C4-2B (cell line): Measurements from ENCODE around the gene CRIP2.

Experiments
- ZFX ChIP-seq: fragments of 450-650 bp; IDR thresholded peaks from 2 replicates; pipeline ENCODE4 v1.6.1; 2017
- TF ChIP-seq, protein P1 (sequence below): fragments of 450-650 bp; conservative IDR thresholded peaks from 2 replicates; pipeline ENCODE4 v1.5.1; 2017; ENCODE audit warnings: mild to moderate bottlenecking

DNA sequence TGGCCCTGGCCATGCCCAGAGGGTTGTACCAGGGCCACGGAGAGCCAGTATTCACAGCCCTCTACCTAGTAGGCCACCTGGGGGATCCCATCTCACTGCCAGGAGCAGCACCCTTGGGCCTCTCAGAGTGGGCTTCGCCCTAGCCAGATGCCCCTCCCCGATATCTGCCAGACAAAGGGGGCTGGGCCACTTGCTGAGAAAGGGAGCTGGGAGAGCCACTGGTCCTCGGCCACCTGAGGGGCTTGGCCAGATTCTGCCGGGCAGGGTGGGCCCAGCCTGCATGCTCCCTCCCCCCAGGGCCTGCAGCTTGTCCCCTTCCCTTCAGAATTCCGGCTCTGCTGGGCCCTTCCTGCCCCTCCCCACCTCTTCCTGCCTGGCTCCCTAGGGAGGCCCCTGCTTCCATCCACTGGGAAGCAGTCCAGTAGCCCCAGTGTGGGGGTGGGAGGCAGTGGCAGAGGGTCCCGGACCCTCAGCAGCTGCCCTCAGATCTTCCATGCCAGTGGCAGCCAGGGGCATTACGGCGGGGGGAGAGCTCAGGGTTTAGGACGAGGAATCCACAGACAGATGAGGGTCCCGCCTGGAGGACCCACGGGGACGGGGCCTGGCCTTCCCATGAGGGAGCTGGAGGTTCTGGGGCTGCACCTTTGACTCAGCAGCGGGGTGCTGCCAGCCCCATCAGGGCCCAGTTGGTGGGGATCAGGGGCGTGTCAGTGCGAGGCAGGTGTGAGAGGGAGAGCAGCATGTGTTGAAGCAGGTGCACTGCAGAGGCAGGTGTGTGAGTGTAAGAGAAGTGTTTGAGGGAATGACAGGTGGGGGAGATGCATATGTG, 2.4 kb downstream of the CRIP2 start:
- TF ChIP-seq, protein P1, sequence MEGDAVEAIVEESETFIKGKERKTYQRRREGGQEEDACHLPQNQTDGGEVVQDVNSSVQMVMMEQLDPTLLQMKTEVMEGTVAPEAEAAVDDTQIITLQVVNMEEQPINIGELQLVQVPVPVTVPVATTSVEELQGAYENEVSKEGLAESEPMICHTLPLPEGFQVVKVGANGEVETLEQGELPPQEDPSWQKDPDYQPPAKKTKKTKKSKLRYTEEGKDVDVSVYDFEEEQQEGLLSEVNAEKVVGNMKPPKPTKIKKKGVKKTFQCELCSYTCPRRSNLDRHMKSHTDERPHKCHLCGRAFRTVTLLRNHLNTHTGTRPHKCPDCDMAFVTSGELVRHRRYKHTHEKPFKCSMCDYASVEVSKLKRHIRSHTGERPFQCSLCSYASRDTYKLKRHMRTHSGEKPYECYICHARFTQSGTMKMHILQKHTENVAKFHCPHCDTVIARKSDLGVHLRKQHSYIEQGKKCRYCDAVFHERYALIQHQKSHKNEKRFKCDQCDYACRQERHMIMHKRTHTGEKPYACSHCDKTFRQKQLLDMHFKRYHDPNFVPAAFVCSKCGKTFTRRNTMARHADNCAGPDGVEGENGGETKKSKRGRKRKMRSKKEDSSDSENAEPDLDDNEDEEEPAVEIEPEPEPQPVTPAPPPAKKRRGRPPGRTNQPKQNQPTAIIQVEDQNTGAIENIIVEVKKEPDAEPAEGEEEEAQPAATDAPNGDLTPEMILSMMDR: no peak
- no peak for TF ChIP-seq ZFX
